Lower leg skin (tissue), 4 donors: ENCODE data around the gene JPH2. TPM values are rescaled to one million over a fixed set of nuclear protein-coding genes. Genes with fewer than 3 reads are reported as not detected.
A peak's percentile ranks its signal among the peaks of the same experiment; 100 is the strongest.
"Not testable (repeated sequence)": the region's sequence is repeated elsewhere in the genome, so short reads cannot be mapped to it uniquely, and the experiment has no call there.

Source experiments
- DNase-seq, 2 donors: peaks; one replicate each; pipeline ENCODE4 v3.0.0-alpha.2; 2019; ENCODE audit warnings: low spot score in 2 of 2
- H3K4me3 ChIP-seq: fragments of 200-600 bp; sonication (generic); 2 replicates; pipeline ENCODE4 v1.5.1; 2017; ENCODE audit warnings: mild to moderate bottlenecking, low read depth; ENCODE audit not compliant: poor library complexity, severe bottlenecking
- CTCF ChIP-seq, 3 donors: fragments of 450-650 bp; IDR thresholded peaks; one replicate each; pipeline ENCODE4 v1.5.1; 2016; ENCODE audit warnings: antibody characterized with exemption in 3 of 3, mild to moderate bottlenecking in 3 of 3, moderate library complexity in 2 of 3
- POLR2A ChIP-seq, 2 donors: fragments of 450-650 bp; IDR thresholded peaks; one replicate each; pipeline ENCODE4 v1.6.1; 2016 to 2017; ENCODE audit warnings: antibody characterized with exemption in 2 of 2, mild to moderate bottlenecking in 1 of 2, moderate library complexity in 1 of 2
- WGBS, 2 donors: methylation state at CpG; one replicate each; pipeline ENCODE4 v1.1.5; 2018; 5-methylcytosine and 5-hydroxymethylcytosine counted together
- intact Hi-C: fragments of 100-400 bp; cut with DNase I; formaldehyde crosslinking; loops from one replicate; pipeline ENCODE4 v1.15.0; 2023; ENCODE audit warnings: low total_unique reads
- total RNA-seq, 4 donors: library from RNA; depleted of rRNA; stranded (reverse); fragments of >200 nt; gene quantifications; one replicate each; pipeline ENCODE4 v1.1.0, GENCODE V29; 2016

Gene JPH2
- total RNA-seq, result 10 to 100 TPM in 1 of 4 donors, 1 to 10 TPM in 3; 1.5 to 10.9 (median 5.6) TPM

GRCh38 chr20:44187054-44187771 lies at the start of gene JPH2:
Gene JPH2 (minus strand): TSS chr20:44187188. CDS start chr20:44186705, 483 bp downstream.
- TF ChIP-seq POLR2A (IDR thresholded peaks at IDR 0.05), result no peak
- no peak for TF ChIP-seq CTCF (IDR thresholded peaks at IDR 0.05)
- DNase-seq, result peak; percentile 33 to 86
- H3K4me3 ChIP-seq, result peak within 1 kb of the TSS; percentile 1
- intact Hi-C loops, result no loop called here
- WGBS, 2 donors, result 0 to 2% methylated on average over 24 of the region's 24 CpGs

DNA sequence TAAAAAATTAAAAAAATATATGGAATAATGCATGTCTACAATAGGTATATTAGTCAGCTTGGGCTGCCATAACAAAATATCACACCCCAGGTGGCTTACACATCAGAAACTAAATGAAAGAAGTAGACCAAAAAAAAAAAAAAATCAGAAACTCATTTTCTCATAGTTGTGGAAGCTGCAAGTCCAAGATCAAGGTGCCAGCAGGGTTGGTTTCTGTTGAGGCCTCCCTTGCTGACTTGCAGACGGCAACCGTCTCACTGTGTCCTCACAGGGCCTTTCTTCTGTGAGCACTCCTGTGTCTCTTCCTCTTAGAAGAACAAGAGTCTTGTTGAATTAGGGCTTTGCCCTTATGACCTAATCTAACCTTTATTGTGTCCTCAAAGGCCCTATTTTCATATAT lies 48.7 kb upstream of the JPH2 start:
- TF ChIP-seq POLR2A (IDR thresholded peaks at IDR 0.05) (no peak), CTCF (IDR thresholded peaks at IDR 0.05) (no peak)
- WGBS, 2 donors, result 96 to 100% methylated on average over 2 of the region's 2 CpGs
- no peak for DNase-seq
- intact Hi-C loops, result no loop called here
- H3K4me3 ChIP-seq, result no peak overlapping the region

DNA sequence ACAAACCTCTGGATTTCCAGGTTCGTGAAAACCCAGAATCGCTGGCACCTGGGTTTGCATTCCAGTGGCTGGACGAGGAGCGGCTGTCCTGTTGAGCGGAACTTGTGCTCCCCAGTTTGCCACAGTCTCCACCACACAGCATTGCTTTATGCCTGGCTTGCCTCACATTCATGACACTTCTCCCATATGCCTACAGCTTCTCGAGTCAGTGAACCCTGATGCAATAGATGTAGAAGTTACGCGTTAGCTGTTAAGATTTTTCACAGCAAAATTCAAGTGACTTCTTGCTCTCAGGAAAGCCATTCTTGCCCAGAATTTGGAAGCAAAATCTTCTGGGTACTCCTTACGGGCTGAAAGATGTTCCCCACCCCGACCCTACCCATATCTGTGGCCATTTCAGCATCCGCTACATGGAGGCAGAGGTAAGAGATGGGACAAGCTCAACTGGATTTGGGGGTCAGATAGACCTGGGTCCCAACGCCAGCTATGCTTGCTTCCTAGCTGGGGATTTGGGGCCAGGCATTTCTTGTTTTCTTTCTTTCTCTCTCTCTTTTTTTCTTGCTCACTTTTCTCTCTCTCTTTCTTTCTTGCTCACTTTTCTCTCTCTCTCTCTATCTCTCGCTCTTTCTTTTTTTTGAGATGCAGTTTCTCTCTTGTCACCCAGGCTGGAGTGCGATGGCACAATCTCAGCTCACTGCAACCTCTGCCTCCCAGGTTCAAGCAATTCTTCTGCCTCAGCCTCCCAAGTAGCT lies 47.8 kb upstream of the JPH2 start:
- TF ChIP-seq POLR2A (IDR thresholded peaks at IDR 0.05) (no peak), CTCF (IDR thresholded peaks at IDR 0.05) (no peak)

DNA sequence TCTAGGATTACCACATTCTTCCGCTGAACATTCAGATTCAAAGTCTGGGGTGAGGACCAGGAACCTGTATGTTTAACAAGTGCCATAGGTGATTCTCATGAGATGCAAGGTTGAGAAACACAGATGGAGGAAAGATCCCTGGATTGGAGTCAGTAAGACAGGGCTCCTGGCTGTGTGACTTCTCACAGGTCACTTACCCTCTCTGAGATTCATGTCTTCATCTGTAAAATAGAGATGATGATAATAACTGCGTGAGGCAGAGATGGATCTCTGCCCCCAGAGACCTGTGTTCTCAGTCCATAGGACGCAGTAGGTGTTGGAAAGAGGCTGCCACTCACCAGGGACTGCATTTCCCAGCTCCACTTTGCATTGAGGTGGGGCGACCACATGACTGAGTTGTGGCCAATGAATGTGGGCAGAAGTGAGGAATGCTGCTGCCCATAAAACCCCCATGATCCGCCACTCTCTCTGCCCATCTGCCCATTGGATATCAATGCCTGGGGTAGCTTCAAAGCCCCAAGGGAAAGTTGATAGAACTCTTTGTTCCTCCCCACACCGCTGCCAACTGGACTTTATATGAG lies 46.5 kb upstream of the JPH2 start:
- H3K4me3 ChIP-seq, result no peak overlapping the region
- TF ChIP-seq CTCF (IDR thresholded peaks at IDR 0.05), result no peak
- no peak for TF ChIP-seq POLR2A (IDR thresholded peaks at IDR 0.05)
- WGBS, 2 donors, result 89 to 92% methylated on average over 6 of the region's 6 CpGs
- intact Hi-C loops, result no loop called here
- DNase-seq, result no peak

More for the DNA sequence above, 47.8 kb upstream of the JPH2 start:
- 90 to 96% methylated on average over 14 of the region's 14 CpGs for WGBS, 2 donors
- no peak for DNase-seq
- no peak overlapping the region for H3K4me3 ChIP-seq
- intact Hi-C loops, result no loop called here

DNA sequence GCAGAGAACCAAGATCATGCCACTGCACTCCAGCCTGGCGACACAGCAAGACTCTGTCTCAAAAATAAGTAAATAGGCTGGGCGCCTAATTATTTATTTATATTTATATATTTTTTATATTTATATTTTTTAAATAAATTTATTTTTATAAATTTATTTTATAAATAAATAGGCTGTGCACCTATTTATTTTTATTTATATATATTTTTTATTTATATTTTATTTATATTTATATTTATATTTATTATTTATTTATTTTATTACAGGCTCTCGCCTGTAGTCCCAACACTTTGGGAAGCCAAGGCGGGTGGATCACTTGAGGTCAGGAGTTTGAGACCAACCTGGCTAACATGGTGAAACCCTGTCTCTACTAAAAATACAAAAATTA lies 45.5 kb upstream of the JPH2 start:
- intact Hi-C loops, DNase-seq, H3K4me3 ChIP-seq: not testable (repeated sequence)
- WGBS, 2 donors, result 97% methylated on average over 4 of the region's 4 CpGs
